NCI-H69 (cell line): ENCODE measurements around the gene OPA3.

Experiments used
- DNase-seq: peaks from one replicate; lab custom pipeline; 2025; lab: John Stamatoyannopoulos, UW

Gene OPA3

DNA sequence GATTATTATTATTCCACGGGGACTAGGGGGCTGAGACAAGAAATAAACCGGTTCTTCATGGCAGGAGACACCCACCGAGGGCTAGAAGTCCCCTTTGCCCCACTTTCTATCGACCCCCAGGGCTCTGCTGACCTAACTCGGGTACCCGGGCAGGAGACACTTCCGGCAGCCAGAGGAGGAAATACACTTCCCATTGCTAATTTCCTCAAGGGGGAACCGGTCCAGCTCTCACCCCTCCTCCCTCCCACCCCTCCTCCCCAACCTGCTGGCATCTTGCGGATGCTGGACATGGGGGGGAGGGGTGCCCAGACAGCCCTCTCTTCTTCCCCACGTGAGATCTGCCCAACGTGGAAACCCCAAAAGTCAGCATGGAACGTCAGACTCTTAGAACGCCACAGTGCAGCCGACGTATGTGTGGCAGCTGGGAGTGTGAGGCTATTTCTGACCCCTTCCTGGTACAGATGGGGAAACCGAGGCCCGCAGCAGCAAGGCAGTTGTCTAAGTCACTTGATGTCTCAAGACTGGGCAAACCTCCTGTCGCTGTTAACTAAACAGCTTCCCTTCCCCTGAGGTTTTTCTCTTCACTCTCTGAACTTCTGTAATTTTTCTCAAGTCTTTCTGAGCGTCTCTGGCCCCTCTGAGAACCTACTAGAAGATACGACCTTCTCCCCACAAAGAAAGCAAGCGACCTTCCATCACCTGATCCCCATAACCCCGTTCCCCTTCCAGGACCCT lies 13.8 kb upstream of the OPA3 start:
- peak; percentile 52 for DNase-seq

DNA sequence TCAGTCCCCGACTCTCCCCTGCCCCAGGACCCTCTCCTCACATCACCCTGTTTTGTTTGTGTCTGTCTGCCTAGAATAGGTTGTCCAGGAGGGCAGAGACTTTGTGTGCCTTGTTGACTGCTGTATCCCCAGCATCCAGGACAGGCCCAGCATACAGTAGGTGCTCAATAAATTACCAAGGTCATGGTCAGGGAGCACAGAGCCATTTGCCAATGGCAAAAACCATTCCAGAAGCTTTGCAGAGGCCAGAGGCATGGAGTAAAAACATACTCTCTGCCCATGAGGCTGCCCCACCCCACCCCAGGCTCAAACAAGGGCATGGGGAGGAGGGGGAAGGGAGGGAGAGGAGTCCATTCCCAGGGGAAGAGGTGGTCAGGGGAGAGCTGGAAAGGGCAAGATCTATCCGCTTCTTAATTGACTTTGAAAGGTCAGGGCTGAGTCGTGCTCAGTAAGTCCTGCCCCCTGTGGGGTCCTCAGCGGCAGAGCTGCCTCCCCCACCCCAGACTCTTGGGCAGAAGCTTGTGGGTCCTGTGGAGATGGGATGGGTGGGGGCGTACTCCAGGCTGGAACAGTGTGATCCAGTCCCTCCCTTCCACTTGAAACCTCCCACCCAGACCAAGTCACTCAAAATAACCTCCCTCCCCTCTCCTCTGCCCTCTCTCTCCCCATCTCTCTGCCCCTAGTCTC lies 13.0 kb upstream of the OPA3 start:
- DNase-seq: peak; percentile 21

DNA sequence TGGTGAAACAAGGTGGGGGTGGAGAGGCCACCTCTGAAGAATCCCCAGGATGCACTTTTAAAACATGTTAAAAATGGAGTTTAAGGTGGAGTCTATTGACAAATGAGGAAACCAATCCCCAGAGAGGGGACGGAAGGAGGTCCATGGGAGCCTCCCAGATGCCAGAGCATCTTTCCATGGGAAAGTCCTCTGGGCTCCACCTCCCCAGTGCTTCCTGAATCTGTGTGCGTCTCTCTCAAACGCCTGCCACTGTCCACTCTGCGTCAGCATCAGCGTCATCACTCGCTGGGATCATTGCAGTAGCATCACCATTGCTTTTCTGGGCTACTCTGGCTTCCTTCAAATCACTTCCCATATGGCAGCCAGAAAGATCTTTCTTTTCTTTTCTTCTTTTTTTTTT lies 11.2 kb upstream of the OPA3 start:
- DNase-seq: no peak

DNA sequence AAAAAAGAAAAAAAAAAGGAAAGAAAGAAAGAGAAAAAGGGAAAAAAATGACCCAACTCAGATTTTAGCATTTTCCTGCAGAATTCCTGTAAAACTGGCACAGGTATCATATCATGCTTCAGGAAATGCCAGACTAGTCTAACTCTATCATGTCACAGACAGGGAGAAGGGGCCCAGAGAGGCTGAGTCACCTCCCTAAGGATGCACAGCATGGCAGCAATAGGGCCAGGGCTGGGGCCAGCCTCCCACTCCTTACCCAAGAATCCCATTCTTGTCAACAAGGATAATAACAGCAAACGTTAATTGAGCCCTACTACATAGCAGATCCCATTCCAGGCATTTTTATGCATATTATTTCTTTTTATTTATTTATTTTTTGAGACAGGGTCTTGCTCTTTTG lies 8.9 kb upstream of the OPA3 start:
- DNase-seq: no peak

DNA sequence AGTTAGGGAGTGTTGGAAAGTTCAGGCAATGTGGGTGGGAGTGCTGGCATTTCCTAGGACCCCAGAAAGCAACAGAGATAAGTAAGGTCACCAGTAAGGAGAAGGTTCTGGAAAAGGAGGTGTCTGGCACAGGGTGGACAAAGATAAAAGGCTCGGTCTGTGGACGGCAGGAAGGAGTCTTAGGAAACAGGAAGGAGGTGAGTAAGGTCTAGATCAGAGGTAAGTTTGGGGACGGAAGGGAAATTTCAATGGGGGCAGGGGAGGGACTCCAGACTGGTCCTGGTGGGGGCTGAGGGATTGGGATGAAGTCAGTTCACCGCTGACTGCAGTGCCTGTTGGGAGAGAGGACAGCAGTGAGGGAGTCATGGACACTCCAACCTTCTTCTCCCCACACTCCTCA lies 7.8 kb upstream of the OPA3 start:
- DNase-seq: no peak

DNA sequence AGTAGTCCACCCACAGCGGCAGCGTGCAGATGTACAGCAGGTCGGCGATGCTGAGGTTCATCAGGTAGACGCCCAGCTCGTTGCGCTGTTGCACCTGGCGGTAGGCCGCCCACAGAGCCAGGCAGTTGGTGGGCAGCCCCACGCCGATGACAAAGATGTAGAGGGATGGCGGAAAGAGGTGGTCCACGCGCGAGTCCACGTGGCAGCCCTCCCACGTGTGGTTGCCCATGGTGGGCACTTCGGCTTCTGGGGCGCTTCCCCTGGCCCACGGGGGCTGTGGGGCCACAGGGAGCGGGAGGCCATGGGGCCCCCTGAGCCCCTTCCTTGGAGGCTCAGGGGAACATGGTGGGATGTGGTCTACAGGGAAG lies 7.0 kb upstream of the OPA3 start:
- no peak for DNase-seq

DNA sequence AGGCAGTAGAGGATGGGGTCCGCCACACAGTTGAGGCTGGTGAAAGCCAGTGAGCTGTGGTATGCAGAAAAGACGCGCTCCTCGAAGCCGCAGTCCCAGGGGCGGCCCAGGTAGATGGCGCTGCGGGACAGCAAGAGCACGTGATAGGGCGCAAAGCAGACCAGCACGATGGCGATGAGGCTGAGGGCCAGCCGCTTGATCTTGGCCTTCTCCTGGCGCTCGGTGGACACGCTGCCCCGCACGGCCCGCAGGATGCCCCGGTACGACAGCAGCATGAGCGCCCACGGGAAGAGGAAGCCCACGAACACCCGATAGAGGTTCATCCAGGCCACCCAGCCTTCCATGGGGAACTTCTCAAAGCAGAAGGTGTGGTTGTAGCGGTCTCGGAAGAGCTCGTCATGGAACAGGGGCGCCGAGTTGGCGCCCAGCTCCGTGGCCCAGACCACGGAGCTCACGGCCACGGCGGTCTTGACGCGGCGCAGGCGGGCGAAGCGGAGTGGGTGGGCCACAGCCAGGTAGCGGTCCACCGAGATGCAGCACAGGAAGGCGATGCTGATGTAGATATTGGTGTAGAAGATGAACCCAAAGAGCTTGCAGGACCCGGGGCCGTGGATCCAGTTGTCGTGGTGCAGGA lies 6.5 kb upstream of the OPA3 start:
- peak; percentile 78 for DNase-seq

DNA sequence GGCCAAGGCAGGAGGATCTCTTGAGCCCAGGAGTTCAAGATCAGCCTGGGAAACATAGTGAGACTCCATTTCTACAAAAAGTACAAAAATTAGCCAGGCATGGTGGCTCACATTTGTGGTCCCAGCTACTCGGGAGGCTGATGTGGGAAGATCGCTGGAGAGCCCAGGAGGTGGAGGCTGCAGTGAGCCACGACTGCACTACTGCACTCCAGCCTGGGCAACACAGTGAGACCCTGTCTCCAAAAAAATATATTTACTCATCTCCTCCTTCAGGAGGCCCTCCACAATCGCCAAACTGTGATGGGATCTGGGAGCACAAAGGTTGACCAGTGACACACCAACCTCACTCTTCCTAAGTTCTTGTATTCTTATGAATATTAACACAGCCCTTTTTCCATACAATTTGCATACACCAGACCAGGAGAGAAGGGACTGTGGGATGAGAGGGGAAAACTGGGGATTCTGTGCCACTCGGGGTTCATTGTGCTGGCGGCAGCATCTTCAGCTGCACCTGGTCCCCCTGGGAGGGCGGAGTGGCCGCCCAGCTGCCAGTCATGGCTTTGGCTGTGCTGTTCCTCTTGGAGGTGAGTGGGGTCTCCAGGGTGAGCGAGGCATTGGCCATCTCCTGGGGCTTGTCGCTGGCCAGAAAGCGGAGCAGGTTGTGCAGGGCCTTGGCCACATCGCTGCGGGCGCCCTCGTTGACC lies 5.8 kb upstream of the OPA3 start:
- DNase-seq: no peak

DNA sequence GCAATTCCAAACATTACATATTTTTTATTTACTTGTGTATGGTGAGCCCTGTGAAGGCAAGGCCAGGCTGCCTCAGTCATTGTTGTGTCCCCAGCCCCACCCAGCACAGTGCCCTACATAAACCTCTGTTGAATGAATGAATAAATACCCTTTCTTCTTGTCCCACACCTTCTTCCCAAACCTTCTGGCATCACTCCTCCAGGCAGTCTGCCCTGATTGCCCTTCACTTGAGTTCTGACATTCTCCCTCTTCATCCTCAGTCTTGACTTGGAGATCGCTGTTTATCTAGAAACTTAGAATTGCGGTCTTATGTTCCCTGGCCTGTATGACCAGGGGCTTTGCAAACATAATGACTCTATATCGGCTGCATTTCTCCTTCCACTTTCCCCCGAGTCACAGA lies 5.2 kb upstream of the OPA3 start:
- DNase-seq: no peak

DNA sequence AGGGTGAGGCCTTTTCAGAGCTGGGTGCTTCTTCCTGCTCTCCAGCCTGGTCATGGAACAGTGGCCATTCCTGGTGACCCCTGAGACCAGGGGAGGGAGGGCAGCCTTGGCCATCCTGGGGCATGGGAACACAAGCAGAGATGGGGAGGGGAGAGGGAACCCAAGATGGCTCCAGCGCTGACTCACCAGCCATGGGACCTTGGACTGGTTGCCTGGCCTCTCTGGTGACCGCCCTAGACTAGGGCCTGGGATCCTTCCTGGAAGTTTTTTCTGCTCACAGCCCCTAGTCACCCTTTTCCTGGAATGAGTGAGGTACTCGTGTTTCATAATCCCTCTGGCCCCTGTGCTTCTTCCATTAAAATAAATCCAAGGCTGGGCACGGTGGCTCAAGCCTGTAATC lies 3.3 kb upstream of the OPA3 start:
- DNase-seq: no peak

DNA sequence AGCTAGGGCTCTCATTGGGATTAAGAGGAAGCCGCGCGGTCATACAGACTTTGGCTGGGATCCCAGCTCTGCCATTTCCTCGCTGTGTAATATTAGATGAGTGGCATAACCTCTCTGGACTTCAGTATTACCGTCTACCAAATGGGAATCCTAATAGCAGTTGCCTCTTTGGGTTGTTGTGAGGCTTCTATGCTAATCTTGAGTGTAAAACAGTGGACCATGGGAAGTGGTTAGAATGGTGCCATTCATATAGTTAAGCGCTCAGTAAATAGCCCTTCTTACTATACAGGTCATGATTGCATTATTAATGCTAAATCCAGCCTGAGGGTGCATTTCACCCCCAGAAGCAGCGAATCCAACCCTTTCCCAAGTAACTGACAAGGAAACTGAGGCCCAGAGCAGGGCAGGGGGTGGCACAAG lies 566 bp upstream of the OPA3 start:
- DNase-seq: no peak

DNA sequence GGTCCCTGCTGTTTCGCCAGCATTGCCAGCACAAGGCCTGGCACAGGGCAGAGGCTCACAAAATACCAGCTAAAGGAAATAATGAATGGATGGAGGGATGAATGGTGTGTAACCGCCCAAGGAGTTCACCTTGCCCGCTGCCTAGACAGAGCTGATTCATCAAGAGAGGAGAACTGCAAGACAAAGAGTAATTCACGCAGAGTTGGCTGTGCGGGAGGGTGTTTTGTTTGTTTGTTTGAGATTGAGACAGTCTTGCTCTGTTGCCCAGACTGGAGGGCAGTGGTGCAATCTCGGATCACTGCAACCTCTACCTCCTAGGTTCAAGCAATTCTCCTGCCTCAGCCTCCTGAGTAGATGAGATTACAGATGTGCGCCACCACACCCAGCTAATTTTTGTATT lies 3.0 kb downstream of the OPA3 start:
- DNase-seq: no peak

DNA sequence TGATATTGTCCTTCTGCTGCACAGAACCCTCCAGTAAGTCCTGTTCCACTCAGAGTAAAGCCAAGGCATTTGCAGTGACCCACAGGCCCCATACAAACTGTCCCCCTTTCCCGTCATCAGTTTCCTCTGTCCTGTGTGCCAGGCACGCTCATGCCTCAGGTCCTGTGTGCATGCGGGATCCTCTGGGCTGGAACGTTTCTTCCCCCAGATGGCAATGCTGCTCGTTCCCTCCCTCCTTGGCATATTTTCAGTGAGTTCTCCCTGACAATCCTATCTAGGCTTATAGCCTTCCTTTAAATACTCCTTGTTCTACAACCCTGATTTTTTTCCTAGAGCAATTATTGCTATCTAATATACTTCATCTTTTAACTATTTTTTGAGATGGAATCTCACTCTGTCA lies 5.7 kb downstream of the OPA3 start:
- no peak for DNase-seq

DNA sequence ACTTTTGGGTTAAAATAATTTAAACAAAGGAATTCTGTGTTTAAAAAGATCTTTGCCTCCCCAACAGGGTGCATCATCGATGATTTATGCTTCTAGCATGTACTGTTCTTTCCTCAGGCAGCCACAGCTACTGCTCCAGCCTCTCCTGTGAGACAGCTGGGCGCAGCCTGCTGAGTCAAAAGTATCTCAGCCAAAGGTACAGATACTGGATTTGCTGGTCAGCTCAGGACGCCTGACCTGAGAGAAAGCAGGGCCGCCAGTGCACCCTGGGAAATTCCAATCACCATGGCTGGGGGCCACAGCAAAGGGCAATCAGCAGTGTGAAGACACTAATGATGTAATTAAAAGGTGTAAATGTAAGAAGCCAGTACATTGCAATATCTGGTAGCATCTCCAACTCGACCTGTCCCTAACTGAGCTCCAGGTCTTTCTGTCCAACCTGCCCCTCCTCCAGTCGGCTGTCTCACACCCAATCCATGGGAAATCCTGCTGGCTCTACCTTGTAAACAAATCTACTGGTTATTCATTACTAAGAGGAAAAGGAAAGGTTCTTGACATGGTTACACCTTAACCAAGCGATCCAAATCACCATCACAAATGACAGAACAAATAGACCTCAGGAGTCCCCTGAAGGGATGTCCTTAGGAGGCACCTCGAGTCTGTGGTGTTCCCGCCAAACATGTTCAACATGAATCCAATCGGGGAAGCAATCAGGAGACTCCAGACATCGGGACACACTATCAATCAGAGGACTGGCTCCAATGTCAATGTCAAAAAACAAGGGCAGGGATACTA lies 7.3 kb downstream of the OPA3 start:
- no peak for DNase-seq

DNA sequence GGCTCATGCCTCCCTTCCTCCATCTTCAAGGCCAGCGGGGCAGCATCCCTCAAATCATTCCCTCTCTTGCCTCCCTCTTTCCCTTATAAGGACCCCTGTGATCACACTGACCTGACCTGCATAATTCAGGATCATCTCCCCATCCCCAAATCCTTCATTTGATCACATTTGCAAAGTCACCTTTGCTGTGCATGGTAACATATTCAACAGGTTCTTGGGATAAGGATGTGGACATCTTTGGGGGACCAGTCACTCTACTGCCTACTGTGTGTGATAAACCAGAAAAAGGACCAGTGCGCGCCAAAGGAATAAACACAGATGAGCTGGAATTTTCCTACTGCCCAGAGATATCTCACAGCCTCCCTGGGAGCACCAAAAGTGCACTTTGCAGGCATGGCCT lies 7.9 kb downstream of the OPA3 start:
- DNase-seq: no peak

DNA sequence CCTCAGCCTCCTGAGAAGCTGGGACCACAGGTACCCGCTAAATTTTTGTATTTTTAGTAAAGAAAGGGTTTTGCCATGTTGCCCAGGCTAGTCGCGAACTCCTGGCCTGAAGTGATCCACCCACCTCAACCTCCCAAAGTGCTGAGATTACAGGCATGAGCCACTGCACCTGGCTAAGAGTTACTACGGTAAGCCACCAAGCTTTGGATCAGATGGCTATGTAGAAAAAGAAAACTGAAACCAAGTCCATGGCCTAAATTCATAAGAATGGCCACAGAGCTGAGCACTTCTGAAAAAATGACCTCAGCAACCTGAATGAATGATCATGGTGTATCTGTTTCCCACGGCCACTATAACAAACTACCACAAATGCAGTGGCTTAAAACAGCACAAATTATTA lies 9.4 kb downstream of the OPA3 start:
- no peak for DNase-seq

DNA sequence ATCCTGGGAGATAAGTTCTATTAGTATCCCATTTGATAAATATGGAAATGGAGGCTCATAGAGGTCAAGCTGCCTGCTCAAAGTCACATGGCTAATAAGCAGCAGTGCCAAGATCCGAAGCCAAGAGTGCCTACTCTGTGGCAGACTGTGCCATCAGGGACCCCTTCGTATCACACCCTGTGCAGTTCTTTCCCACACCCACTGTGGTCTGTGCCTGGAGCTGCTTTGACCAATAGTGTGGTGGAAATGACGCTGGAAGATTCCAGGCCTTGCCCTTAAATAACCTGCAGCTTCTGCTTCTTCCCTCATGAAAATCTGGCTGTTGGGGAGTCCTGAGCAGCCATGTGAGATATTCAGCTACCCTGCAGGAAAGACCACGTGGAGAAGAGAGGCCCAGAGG lies 10.1 kb downstream of the OPA3 start:
- no peak for DNase-seq

DNA sequence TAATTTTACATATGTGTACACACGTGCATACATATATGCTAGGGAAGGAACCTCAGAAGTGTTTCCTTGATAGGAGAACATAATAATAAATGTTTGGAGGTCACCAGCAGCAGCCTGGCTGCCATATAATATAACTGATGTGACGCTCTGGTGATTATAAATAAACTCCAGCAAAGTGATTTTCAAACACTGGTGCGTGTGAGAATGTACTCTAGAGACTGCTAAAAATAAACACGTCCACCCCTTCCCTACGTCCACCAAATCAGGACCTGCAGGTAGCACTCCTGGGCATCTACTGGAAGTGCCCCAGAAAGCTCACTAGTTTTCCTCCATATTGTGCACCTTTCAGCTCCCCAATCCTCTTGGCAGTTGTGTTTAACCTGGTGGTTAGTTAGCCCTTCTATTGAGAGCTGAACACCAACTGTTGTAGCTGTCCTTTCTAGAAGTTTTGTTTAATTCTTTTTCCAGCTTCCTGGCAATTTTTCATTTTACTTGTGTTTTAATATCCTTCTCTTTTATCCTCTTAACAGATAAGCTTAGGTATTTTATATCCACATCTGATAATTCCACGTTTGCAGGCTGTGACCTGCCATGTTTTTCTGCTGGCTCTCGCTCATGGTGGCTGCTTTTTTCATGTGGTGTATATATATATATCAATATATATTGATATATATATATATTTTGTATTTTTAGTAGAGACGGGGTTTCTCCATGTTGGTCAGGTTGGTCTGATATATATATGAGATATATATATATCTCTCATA lies 13.0 kb downstream of the OPA3 start:
- no peak for DNase-seq

DNA sequence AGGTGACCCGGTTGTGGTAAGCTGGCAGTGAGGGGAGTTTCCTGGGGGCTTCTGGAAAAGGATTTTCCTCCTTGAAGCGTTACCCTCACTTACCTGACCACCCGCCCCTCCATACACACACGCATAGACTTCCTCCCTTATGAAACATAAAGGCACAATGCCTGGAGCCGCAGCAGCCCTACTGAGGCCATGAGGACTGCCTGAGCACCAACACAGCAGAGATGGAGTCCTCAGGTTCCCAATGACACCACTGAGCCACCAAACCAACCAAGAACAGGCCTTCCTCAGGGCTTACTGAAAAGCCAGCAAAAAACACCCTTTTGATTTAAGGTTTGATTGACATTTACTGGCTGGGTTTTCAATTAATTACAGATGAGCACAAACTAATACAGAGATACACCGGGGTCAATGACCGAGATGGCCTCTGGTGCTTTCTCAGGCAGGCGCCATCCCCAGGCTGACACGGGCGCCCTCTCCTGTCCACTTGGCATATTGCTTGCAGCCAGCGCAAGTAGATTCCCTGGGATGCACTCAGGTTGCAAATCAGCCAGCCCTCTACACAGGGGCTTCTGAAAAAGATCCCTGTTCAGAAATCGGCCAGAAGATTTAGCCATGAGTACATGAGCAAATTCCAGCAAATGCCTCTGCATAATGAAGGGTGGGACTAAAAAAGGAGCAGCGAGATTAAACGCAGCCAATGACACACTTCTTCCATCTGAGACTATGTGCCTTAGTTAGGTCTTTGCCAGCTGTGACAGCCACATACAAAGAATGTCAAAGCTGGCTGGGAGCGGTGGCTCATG lies 14.8 kb downstream of the OPA3 start:
- peak; percentile 50 for DNase-seq

DNA sequence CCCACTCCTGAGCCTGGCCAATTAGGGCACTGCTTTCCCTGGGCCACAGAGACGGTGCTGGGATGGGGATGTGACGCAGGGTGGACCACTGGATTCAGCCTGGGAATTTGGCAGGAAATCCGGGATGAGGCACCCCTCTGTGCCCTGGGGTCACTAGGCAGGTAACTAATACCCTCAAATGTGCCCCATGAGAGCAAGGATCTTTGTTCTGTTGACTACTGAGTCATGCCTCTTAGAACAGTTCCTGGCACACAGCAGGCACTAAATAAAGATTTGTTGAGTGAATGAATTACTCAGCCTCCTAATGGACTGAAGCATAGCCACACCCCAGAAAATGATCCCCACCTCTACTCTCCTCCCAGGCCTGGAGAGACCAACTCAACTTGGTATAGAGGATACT lies 15.9 kb downstream of the OPA3 start:
- DNase-seq: peak; percentile 91

DNA sequence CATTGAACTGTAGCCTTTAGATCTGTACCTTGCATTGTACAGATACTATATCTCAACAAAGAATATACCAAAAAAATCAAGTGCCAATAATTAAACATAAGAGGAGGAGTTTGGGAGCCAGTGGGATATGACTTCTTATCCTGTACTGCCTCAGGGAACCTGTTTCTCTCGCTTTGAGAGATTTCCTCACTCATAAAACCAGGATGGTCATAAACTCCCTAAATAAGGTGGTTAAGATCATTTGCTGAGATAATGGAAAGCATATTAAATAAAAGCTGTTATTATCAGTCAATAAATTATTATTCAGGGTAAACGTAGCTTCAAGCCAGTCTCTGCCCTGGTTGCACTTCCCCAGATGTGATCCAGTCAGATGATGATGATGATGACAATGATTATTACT lies 17.0 kb downstream of the OPA3 start:
- no peak for DNase-seq
